NCI-H1105 (cell line): ENCODE results near the gene TMCO4.

Experiments used
- DNase-seq: peaks from one replicate; lab custom pipeline; 2025; lab: John Stamatoyannopoulos, UW

TMCO4 gene

GRCh38 chr1:19747761-19748160 lies 52.0 kb downstream of the TMCO4 start:
- DNase-seq, result no peak

- no peak for DNase-seq
Measured at GRCh38 chr1:19744886-19745285, 54.8 kb downstream of the TMCO4 start.

- DNase-seq, result no peak
Measured at GRCh38 chr1:19744335-19744743, 55.4 kb downstream of the TMCO4 start.

- no peak for DNase-seq
Measured at GRCh38 chr1:19743793-19744192, 55.9 kb downstream of the TMCO4 start.

- DNase-seq, result no peak
Measured at GRCh38 chr1:19743180-19743579, 56.5 kb downstream of the TMCO4 start.

GRCh38 chr1:19739628-19740027 lies 60.1 kb downstream of the TMCO4 start:
- peak; percentile 4 for DNase-seq

- DNase-seq, result no peak
Measured at GRCh38 chr1:19738669-19739068, 61.0 kb downstream of the TMCO4 start.

GRCh38 chr1:19738076-19738475 lies 61.6 kb downstream of the TMCO4 start:
- no peak for DNase-seq

GRCh38 chr1:19737104-19737825 lies 62.5 kb downstream of the TMCO4 start:
- DNase-seq, result no peak

- DNase-seq, result peak; percentile 75
Measured at GRCh38 chr1:19735440-19736127, 64.1 kb downstream of the TMCO4 start.

GRCh38 chr1:19734472-19734999 lies 65.2 kb downstream of the TMCO4 start:
- no peak for DNase-seq

GRCh38 chr1:19734056-19734455 lies 65.7 kb downstream of the TMCO4 start:
- no peak for DNase-seq

GRCh38 chr1:19733615-19734014 lies 66.1 kb downstream of the TMCO4 start:
- DNase-seq, result no peak

- no peak for DNase-seq
Measured at GRCh38 chr1:19731311-19731821, 68.3 kb downstream of the TMCO4 start.

- no peak for DNase-seq
Measured at GRCh38 chr1:19730793-19731192, 68.9 kb downstream of the TMCO4 start.

- no peak for DNase-seq
Measured at GRCh38 chr1:19730232-19730631, 69.5 kb downstream of the TMCO4 start.

- DNase-seq, result no peak
Measured at GRCh38 chr1:19728413-19729145, 71.1 kb downstream of the TMCO4 start.

- DNase-seq, result no peak
Measured at GRCh38 chr1:19725606-19726005, 74.1 kb downstream of the TMCO4 start.

GRCh38 chr1:19723874-19724273 lies 75.8 kb downstream of the TMCO4 start:
- DNase-seq, result no peak

- DNase-seq, result no peak
Measured at GRCh38 chr1:19720973-19721372, 78.7 kb downstream of the TMCO4 start.

GRCh38 chr1:19720174-19720573 lies 79.5 kb downstream of the TMCO4 start:
- no peak for DNase-seq

GRCh38 chr1:19717467-19717866 lies 82.2 kb downstream of the TMCO4 start:
- DNase-seq, result no peak
